ENCODE data around the gene GRK2.

Gene GRK2

GRCh38 chr11:67304511-67305113, 38.3 kb downstream of the GRK2 start:
- H3K4me3 ChIP-seq (replicated peaks; ENCODE audit: low read depth, low read length): peak overlapping the region; percentile 64
- DNase-seq (ENCODE audit: extremely low read depth, low read depth): no peak

GRCh38 chr11:67306769-67307544, 40.7 kb downstream of the GRK2 start:
- DNase-seq (ENCODE audit: extremely low read depth, low read depth): no peak
- H3K4me3 ChIP-seq (replicated peaks; ENCODE audit: low read depth, low read length): no peak overlapping the region
- no peak for TF ChIP-seq CTCF (IDR thresholded peaks at IDR 0.05; ENCODE audit: low read depth, low read length, missing control alignments)

More at GRCh38 chr11:67304511-67305113, 38.3 kb downstream of the GRK2 start:
- no peak for TF ChIP-seq CTCF (IDR thresholded peaks at IDR 0.05; ENCODE audit: low read depth, low read length, missing control alignments)

- H3K4me3 ChIP-seq (replicated peaks; ENCODE audit: low read depth, low read length): no peak overlapping the region
- DNase-seq (ENCODE audit: extremely low read depth, low read depth): no peak
- TF ChIP-seq CTCF (IDR thresholded peaks at IDR 0.05; ENCODE audit: low read depth, low read length, missing control alignments): no peak
Measured at GRCh38 chr11:67307545-67308001, 41.3 kb downstream of the GRK2 start.

GRCh38 chr11:67308031-67308866, 42.0 kb downstream of the GRK2 start:
- TF ChIP-seq CTCF (IDR thresholded peaks at IDR 0.05; ENCODE audit: low read depth, low read length, missing control alignments): no peak
- no peak for DNase-seq (ENCODE audit: extremely low read depth, low read depth)

GRCh38 chr11:67309166-67309565, 42.9 kb downstream of the GRK2 start:
- no peak overlapping the region for H3K4me3 ChIP-seq (replicated peaks; ENCODE audit: low read depth, low read length)
- no peak for TF ChIP-seq CTCF (IDR thresholded peaks at IDR 0.05; ENCODE audit: low read depth, low read length, missing control alignments)
- no peak for DNase-seq (ENCODE audit: extremely low read depth, low read depth)

More at GRCh38 chr11:67308031-67308866, 42.0 kb downstream of the GRK2 start:
- no peak overlapping the region for H3K4me3 ChIP-seq (replicated peaks; ENCODE audit: low read depth, low read length)

GRCh38 chr11:67309661-67310061, 43.4 kb downstream of the GRK2 start:
- TF ChIP-seq CTCF (IDR thresholded peaks at IDR 0.05; ENCODE audit: low read depth, low read length, missing control alignments): no peak
- no peak overlapping the region for H3K4me3 ChIP-seq (replicated peaks; ENCODE audit: low read depth, low read length)
- DNase-seq (ENCODE audit: extremely low read depth, low read depth): no peak

All from HFF-Myc (cell line).